Neural cell (in vitro differentiated cells): ENCODE measurements around the gene IFT122.

Source experiments
- EP300 ChIP-seq: fragments of 450-650 bp; conservative IDR thresholded peaks from 2 replicates; pipeline ENCODE4 v1.6.1; 2014; ENCODE audit warnings: antibody characterized with exemption, mild to moderate bottlenecking, moderate library complexity; ENCODE audit not compliant: poor library complexity, severe bottlenecking
- EZH2 ChIP-seq: fragments of 200-600, 300-800 bp; shearing (Covaris generic), sonication (generic); IDR thresholded peaks from 2 replicates; pipeline ENCODE4 v1.6.1; 2014; ENCODE audit warnings: antibody characterized with exemption, low read length, borderline replicate concordance, mild to moderate bottlenecking; ENCODE audit not compliant: insufficient read depth, poor library complexity, severe bottlenecking
- SMC3 ChIP-seq: fragments of 450-650 bp; conservative IDR thresholded peaks from 2 replicates; pipeline ENCODE4 v1.6.1; 2014; ENCODE audit warnings: antibody characterized with exemption, mild to moderate bottlenecking, moderate library complexity; ENCODE audit not compliant: poor library complexity
- TAF1 ChIP-seq: IDR thresholded peaks from 2 replicates; pipeline ENCODE4 v1.6.1; 2012; ENCODE audit warnings: low read depth
- TF ChIP-seq, protein P1 (sequence below): fragments of 450-650 bp; IDR thresholded peaks from 2 replicates; pipeline ENCODE4 v1.5.1; 2014; ENCODE audit warnings: antibody characterized with exemption, mild to moderate bottlenecking, moderate library complexity; ENCODE audit not compliant: poor library complexity, severe bottlenecking

DNA sequence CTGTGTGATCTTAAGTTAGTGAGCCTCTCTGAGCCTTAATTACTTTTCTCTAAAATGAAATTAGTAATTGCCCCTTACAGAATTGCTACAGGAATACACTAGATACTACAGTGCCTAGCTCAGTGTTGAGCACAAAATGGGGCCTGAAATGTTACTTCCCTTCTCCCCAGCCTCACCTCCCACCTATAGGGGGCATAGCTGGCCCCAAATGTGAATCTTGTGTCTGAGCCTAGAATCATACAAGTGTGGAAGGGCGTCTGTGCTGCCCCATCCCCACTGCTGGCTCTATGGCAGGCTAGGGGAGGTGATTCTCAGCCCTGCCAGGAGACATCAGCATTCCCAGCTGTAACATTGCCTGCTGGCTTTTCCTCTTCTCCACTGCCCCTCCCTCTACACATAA is 42.7 kb downstream of the IFT122 start:
- TF ChIP-seq, protein P1, sequence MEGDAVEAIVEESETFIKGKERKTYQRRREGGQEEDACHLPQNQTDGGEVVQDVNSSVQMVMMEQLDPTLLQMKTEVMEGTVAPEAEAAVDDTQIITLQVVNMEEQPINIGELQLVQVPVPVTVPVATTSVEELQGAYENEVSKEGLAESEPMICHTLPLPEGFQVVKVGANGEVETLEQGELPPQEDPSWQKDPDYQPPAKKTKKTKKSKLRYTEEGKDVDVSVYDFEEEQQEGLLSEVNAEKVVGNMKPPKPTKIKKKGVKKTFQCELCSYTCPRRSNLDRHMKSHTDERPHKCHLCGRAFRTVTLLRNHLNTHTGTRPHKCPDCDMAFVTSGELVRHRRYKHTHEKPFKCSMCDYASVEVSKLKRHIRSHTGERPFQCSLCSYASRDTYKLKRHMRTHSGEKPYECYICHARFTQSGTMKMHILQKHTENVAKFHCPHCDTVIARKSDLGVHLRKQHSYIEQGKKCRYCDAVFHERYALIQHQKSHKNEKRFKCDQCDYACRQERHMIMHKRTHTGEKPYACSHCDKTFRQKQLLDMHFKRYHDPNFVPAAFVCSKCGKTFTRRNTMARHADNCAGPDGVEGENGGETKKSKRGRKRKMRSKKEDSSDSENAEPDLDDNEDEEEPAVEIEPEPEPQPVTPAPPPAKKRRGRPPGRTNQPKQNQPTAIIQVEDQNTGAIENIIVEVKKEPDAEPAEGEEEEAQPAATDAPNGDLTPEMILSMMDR: no peak
- no peak for TF ChIP-seq TAF1
- no peak for TF ChIP-seq EZH2
- TF ChIP-seq SMC3: no peak
- TF ChIP-seq EP300: no peak
